ENCODE results near the gene PACRG. TPM values are rescaled to one million over a fixed set of nuclear protein-coding genes. Genes with fewer than 3 reads are reported as not detected.

PACRG gene
- total RNA-seq, 1 experiment from 2014 or later = 0.59 TPM

GRCh38 chr6:162856885-162857284 is 129.1 kb downstream of the PACRG start:
- TF ChIP-seq POLR2AphosphoS5 (IDR thresholded peaks at IDR 0.05; ENCODE audit: low read depth, low read length) (no peak), REST (IDR thresholded peaks at IDR 0.05; ENCODE audit: insufficient read depth in 1 of 2, low read depth in 2 of 2, low read length in 1 of 2) (no peak)
- TF ChIP-seq, protein P1, sequence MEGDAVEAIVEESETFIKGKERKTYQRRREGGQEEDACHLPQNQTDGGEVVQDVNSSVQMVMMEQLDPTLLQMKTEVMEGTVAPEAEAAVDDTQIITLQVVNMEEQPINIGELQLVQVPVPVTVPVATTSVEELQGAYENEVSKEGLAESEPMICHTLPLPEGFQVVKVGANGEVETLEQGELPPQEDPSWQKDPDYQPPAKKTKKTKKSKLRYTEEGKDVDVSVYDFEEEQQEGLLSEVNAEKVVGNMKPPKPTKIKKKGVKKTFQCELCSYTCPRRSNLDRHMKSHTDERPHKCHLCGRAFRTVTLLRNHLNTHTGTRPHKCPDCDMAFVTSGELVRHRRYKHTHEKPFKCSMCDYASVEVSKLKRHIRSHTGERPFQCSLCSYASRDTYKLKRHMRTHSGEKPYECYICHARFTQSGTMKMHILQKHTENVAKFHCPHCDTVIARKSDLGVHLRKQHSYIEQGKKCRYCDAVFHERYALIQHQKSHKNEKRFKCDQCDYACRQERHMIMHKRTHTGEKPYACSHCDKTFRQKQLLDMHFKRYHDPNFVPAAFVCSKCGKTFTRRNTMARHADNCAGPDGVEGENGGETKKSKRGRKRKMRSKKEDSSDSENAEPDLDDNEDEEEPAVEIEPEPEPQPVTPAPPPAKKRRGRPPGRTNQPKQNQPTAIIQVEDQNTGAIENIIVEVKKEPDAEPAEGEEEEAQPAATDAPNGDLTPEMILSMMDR (IDR thresholded peaks at IDR 0.05) = peak; percentile 75
- no peak overlapping the region for H3K27ac ChIP-seq (ENCODE audit: low read length)
- ChIA-PET POLR2A (interaction anchor here (0.6 kb wide), 1 partner anchor 960 kb away, joined by 5 read pairs; no protein-coding TSS in a partner anchor), CTCF (no interaction called here)
- in situ Hi-C loops (cut with HindIII; ENCODE audit: low pct_unique_long_range_greater_than_20kb, low sequenced_read_pairs) = no loop called here
- BruUV-seq (replicated peaks) = no TSS peak
- ATAC-seq = peak; percentile 82
- H3K4me3 ChIP-seq (ENCODE audit: low read depth in 2 of 2, low read length in 2 of 2) = peak overlapping the region in 1 of 2 experiments; percentile 13; a peak in 1 of 4 replicates
- no peaks in the 10 kb centered on the region for H3K4me1 ChIP-seq (ENCODE audit: control insufficient read depth, insufficient read depth, low read length)
- no peaks in the 10 kb centered on the region for H3K27me3 ChIP-seq (ENCODE audit: control insufficient read depth, insufficient read depth, low read length)
- no peaks in the 10 kb centered on the region for H3K9me3 ChIP-seq (ENCODE audit: control insufficient read depth, insufficient read depth, low read depth, low read length)
- peak; percentile 20 for DNase-seq (ENCODE audit: low read depth, low spot score)
- H3K36me3 ChIP-seq (ENCODE audit: control insufficient read depth, insufficient read depth, low read length) = no peaks in the 10 kb centered on the region
- intact Hi-C loops (cut with micrococcal nuclease; ENCODE audit: unreplicated experiment) = no loop called here

DNA sequence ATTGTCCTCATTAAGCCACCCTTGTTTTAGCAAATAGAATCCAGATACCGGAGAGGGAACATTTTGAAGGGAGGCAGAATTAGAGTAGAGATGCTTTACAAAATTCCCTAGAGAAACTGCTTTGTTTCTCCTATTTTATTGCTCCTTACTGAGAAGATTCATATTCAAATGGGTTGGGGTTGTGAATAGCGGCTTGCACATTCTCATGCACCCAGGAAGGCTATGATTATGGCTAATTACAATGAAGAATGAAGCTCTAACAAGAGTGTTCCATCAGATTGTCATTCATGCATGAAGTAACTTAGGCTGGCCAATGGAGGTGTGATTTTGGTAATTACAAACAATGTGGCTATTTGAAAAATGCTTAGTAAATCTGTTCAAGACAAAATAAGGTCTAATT is 129.6 kb downstream of the PACRG start:
- H3K27ac ChIP-seq (ENCODE audit: low read length) = no peak overlapping the region
- no peak overlapping the region for H3K4me3 ChIP-seq (ENCODE audit: low read depth in 2 of 2, low read length in 2 of 2)
- in situ Hi-C loops (cut with HindIII; ENCODE audit: low pct_unique_long_range_greater_than_20kb, low sequenced_read_pairs) (no loop called here), intact Hi-C loops (cut with micrococcal nuclease; ENCODE audit: unreplicated experiment) (no loop called here)
- no peak for ATAC-seq
- H3K27me3 ChIP-seq (ENCODE audit: control insufficient read depth, insufficient read depth, low read length) = no peaks in the 10 kb centered on the region
- H3K9me3 ChIP-seq (ENCODE audit: control insufficient read depth, insufficient read depth, low read depth, low read length) = no peaks in the 10 kb centered on the region
- H3K36me3 ChIP-seq (ENCODE audit: control insufficient read depth, insufficient read depth, low read length) = no peaks in the 10 kb centered on the region
- TF ChIP-seq SIN3A (IDR thresholded peaks at IDR 0.05; ENCODE audit: borderline replicate concordance, insufficient read depth, low read depth, low read length) (no peak), REST (IDR thresholded peaks at IDR 0.05; ENCODE audit: insufficient read depth in 1 of 2, low read depth in 2 of 2, low read length in 1 of 2) (no peak), TCF7L2 (IDR thresholded peaks at IDR 0.05; ENCODE audit: low read depth, low read length) (no peak), POLR2AphosphoS5 (IDR thresholded peaks at IDR 0.05; ENCODE audit: low read depth, low read length) (no peak)
- TF ChIP-seq, protein P1 (IDR thresholded peaks at IDR 0.05) = no peak
- no peaks in the 10 kb centered on the region for H3K4me1 ChIP-seq (ENCODE audit: control insufficient read depth, insufficient read depth, low read length)
- no peak for DNase-seq (ENCODE audit: low read depth, low spot score)
- no TSS peak for BruUV-seq (replicated peaks)
- ChIA-PET CTCF (no interaction called here), POLR2A (interaction anchor here (0.6 kb wide), 1 partner anchor 961 kb away, joined by 5 read pairs; no protein-coding TSS in a partner anchor)
